ENCODE results near the gene C18orf54.
"Not testable (repeated sequence)": the region's sequence is repeated elsewhere in the genome, so short reads cannot be mapped to it uniquely, and the experiment has no call there.

The C18orf54 gene

GRCh38 chr18:54357660-54358494 lies at the start of gene C18orf54, which contains the start of gene STARD6:
Gene C18orf54 (plus strand): TSS chr18:54357906. CDS start chr18:54360573, 2,667 bp downstream.
Gene STARD6 (minus strand): TSS chr18:54357858. CDS start chr18:54354573, 3,285 bp downstream.
- DNase-seq (ENCODE audit: extremely low read depth in 1 of 2, low read depth in 1 of 2) = peak; percentile 74 to 81

- not testable (repeated sequence) for DNase-seq (ENCODE audit: extremely low read depth in 1 of 2, low read depth in 1 of 2)
These were observed 48.1 kb upstream of the C18orf54 start for GRCh38 chr18:54309564-54309963.

GRCh38 chr18:54316071-54316820 lies 41.5 kb upstream of the C18orf54 start:
- DNase-seq (ENCODE audit: extremely low read depth in 1 of 2, low read depth in 1 of 2) = no peak

- no peak for DNase-seq (ENCODE audit: extremely low read depth in 1 of 2, low read depth in 1 of 2)
These were observed 34.1 kb upstream of the C18orf54 start for GRCh38 chr18:54323561-54323960.

- DNase-seq (ENCODE audit: extremely low read depth in 1 of 2, low read depth in 1 of 2) = no peak
These were observed 33.7 kb upstream of the C18orf54 start for GRCh38 chr18:54323970-54324369.

GRCh38 chr18:54327818-54328217 lies 29.9 kb upstream of the C18orf54 start:
- no peak for DNase-seq (ENCODE audit: extremely low read depth in 1 of 2, low read depth in 1 of 2)

GRCh38 chr18:54329787-54330186 lies 27.9 kb upstream of the C18orf54 start:
- DNase-seq (ENCODE audit: extremely low read depth in 1 of 2, low read depth in 1 of 2) = no peak

GRCh38 chr18:54330768-54331548 lies 26.7 kb upstream of the C18orf54 start:
- no peak for DNase-seq (ENCODE audit: extremely low read depth in 1 of 2, low read depth in 1 of 2)

GRCh38 chr18:54335638-54336173 lies 22.0 kb upstream of the C18orf54 start:
- DNase-seq (ENCODE audit: extremely low read depth in 1 of 2, low read depth in 1 of 2) = no peak

- no peak for DNase-seq (ENCODE audit: extremely low read depth in 1 of 2, low read depth in 1 of 2)
These were observed 19.5 kb upstream of the C18orf54 start for GRCh38 chr18:54338230-54338629.

GRCh38 chr18:54351186-54351585 lies 6.5 kb upstream of the C18orf54 start:
- DNase-seq (ENCODE audit: extremely low read depth in 1 of 2, low read depth in 1 of 2) = no peak

- no peak for DNase-seq (ENCODE audit: extremely low read depth in 1 of 2, low read depth in 1 of 2)
These were observed 535 bp upstream of the C18orf54 start for GRCh38 chr18:54357082-54357659.

GRCh38 chr18:54358495-54359040 lies 862 bp downstream of the C18orf54 start:
- no peak for DNase-seq (ENCODE audit: extremely low read depth in 1 of 2, low read depth in 1 of 2)

GRCh38 chr18:54359233-54359632 lies 1.5 kb downstream of the C18orf54 start:
- no peak for DNase-seq (ENCODE audit: extremely low read depth in 1 of 2, low read depth in 1 of 2)

GRCh38 chr18:54360406-54360805 lies 2.7 kb downstream of the C18orf54 start:
- DNase-seq (ENCODE audit: extremely low read depth in 1 of 2, low read depth in 1 of 2) = no peak

GRCh38 chr18:54378057-54378456 lies 20.4 kb downstream of the C18orf54 start:
- no peak for DNase-seq (ENCODE audit: extremely low read depth in 1 of 2, low read depth in 1 of 2)

GRCh38 chr18:54381640-54382039 lies 23.9 kb downstream of the C18orf54 start:
- DNase-seq (ENCODE audit: extremely low read depth in 1 of 2, low read depth in 1 of 2) = no peak

- DNase-seq (ENCODE audit: extremely low read depth in 1 of 2, low read depth in 1 of 2) = no peak
These were observed 24.4 kb downstream of the C18orf54 start for GRCh38 chr18:54382076-54382475.

GRCh38 chr18:54382733-54383252 lies 25.1 kb downstream of the C18orf54 start:
- no peak for DNase-seq (ENCODE audit: extremely low read depth in 1 of 2, low read depth in 1 of 2)

- DNase-seq (ENCODE audit: extremely low read depth in 1 of 2, low read depth in 1 of 2) = no peak
These were observed 28.3 kb downstream of the C18orf54 start for GRCh38 chr18:54386043-54386442.

Data from activated CD8-positive, alpha-beta memory T cell treated with anti-CD3 and anti-CD28 coated beads for 1 hour (primary cell).